ENCODE measurements around the gene MEGF10.
A peak's percentile ranks its signal among the peaks of the same experiment; 100 is the strongest.

The MEGF10 gene

DNA sequence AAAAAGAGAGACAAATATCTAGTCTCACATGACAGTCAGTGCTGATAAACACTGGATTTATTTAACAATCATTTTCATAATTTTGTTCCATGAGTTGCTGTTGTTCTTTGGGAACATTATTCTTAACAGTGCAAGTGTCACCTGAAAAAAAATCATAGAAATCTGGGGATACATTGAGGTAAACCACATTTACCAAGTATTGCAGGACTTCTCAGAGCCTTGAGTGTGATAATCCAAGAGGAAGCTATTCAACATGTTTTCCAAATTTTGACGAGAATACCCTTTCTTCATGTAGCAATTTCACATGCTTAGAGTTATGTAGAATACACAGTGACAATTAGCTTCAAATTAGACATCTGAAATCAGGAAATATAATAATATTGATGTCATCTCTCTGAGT, 108.5 kb downstream of the MEGF10 start (continued):
- TF ChIP-seq, protein P1, sequence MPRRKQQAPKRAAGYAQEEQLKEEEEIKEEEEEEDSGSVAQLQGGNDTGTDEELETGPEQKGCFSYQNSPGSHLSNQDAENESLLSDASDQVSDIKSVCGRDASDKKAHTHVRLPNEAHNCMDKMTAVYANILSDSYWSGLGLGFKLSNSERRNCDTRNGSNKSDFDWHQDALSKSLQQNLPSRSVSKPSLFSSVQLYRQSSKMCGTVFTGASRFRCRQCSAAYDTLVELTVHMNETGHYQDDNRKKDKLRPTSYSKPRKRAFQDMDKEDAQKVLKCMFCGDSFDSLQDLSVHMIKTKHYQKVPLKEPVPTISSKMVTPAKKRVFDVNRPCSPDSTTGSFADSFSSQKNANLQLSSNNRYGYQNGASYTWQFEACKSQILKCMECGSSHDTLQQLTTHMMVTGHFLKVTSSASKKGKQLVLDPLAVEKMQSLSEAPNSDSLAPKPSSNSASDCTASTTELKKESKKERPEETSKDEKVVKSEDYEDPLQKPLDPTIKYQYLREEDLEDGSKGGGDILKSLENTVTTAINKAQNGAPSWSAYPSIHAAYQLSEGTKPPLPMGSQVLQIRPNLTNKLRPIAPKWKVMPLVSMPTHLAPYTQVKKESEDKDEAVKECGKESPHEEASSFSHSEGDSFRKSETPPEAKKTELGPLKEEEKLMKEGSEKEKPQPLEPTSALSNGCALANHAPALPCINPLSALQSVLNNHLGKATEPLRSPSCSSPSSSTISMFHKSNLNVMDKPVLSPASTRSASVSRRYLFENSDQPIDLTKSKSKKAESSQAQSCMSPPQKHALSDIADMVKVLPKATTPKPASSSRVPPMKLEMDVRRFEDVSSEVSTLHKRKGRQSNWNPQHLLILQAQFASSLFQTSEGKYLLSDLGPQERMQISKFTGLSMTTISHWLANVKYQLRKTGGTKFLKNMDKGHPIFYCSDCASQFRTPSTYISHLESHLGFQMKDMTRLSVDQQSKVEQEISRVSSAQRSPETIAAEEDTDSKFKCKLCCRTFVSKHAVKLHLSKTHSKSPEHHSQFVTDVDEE (CRISPR knock-in tag; IDR thresholded peaks at IDR 0.05): no peak
- TF ChIP-seq BACH2 (CRISPR knock-in tag; IDR thresholded peaks at IDR 0.05; ENCODE audit: borderline replicate concordance): no peak
- TF ChIP-seq, protein P2, sequence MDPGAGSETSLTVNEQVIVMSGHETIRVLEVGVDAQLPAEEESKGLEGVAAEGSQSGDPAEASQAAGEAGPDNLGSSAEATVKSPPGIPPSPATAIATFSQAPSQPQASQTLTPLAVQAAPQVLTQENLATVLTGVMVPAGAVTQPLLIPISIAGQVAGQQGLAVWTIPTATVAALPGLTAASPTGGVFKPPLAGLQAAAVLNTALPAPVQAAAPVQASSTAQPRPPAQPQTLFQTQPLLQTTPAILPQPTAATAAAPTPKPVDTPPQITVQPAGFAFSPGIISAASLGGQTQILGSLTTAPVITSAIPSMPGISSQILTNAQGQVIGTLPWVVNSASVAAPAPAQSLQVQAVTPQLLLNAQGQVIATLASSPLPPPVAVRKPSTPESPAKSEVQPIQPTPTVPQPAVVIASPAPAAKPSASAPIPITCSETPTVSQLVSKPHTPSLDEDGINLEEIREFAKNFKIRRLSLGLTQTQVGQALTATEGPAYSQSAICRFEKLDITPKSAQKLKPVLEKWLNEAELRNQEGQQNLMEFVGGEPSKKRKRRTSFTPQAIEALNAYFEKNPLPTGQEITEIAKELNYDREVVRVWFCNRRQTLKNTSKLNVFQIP (CRISPR knock-in tag; IDR thresholded peaks at IDR 0.05; ENCODE audit: borderline replicate concordance, low read depth): no peak

DNA sequence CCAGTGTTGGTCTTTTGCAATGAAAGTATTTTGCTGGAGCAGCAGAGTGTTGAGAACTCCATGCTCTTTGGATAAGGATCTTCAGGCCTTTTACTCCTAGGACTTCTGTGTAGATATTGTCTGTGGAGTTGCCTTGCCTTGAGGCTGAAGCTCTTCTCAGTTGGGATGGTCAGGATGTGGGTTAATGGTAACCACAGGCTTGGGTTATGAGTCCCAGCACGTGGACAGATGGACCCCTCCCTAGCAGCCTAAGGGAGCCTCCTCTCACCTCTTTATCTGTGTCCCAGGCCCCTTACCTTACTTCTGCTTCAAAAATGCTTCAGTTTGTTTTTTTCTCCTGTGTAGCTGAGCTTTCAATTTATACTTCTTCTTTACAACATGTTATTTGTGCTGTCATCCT, 109.9 kb downstream of the MEGF10 start:
- TF ChIP-seq ZFP3 (CRISPR knock-in tag; IDR thresholded peaks at IDR 0.05) (no peak), ESRRG (CRISPR knock-in tag; IDR thresholded peaks at IDR 0.05) (no peak), PPARA (CRISPR knock-in tag; IDR thresholded peaks at IDR 0.05; ENCODE audit: borderline replicate concordance) (no peak), ZNF8 (CRISPR knock-in tag; IDR thresholded peaks at IDR 0.05) (no peak), ZFP30 (CRISPR knock-in tag; IDR thresholded peaks at IDR 0.05) (no peak), ZNF70 (CRISPR knock-in tag; IDR thresholded peaks at IDR 0.05) (no peak), TCF4 (CRISPR knock-in tag; IDR thresholded peaks at IDR 0.05; ENCODE audit: borderline replicate concordance) (no peak), SNAI2 (CRISPR knock-in tag; IDR thresholded peaks at IDR 0.05) (no peak), ARNTL (CRISPR knock-in tag; IDR thresholded peaks at IDR 0.05; ENCODE audit: borderline replicate concordance, low read depth) (no peak)
- TF ChIP-seq, protein P1 (CRISPR knock-in tag; IDR thresholded peaks at IDR 0.05): no peak
- TF ChIP-seq, protein P2 (CRISPR knock-in tag; IDR thresholded peaks at IDR 0.05; ENCODE audit: borderline replicate concordance, low read depth): no peak
- ATAC-seq: no peak

DNA sequence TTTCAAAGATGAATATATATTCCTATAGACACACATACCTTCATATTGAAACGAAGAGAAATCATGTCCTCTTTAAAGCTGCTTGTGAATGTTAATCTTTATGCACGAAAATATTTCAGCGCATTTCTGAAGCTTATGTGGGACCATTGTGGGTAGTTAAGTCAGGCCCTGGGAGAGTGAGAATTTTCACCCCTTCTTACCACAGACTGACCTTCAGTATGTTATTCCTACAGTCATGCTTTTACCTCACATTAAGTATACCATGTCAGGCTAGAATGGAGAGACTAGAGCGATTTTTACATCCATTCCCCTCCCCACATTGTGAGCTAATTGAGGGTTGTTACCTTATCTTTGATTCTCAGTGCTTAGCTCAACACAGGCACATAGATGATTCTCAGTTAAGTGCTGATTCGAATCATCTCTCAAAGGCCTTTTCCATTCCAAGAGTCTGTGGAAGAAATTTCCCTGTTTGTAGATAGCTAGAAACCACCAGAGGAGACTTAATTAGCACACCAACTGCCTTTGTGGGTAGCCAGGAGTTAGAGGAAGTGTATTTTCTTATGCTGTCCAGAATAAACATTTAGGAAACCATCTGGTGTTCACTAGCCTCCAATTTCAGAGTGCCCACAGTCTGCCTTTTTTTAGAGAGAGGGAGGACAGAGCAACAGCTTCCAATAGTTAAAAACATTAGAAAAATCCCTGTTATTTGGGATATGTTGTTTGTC, 110.5 kb downstream of the MEGF10 start:
- no peak for ATAC-seq
- TF ChIP-seq CSDC2 (CRISPR knock-in tag; IDR thresholded peaks at IDR 0.05) (no peak), TCF4 (CRISPR knock-in tag; IDR thresholded peaks at IDR 0.05; ENCODE audit: borderline replicate concordance) (peak; percentile 20; the same call in 1 of the 2 replicates)

DNA sequence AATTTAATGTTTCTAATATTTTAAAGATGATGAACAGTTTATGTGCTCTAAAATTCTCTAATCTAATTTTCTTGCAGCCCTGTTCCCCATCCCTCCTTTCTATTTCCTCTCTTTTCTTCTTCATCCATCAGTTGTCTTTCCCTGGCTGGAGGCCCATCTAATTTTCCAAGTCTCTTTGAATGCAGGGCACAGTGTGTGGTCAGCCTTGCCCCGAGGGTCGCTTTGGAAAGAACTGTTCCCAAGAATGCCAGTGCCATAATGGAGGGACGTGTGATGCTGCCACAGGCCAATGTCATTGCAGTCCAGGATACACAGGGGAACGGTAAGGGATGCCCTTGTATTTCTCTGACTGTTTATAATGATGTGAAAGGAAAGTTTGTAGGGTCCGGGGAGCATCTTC, 111.8 kb downstream of the MEGF10 start:
- TF ChIP-seq ZNF70 (CRISPR knock-in tag; IDR thresholded peaks at IDR 0.05) (no peak), GLIS3 (CRISPR knock-in tag; IDR thresholded peaks at IDR 0.05) (no peak), ISL1 (CRISPR knock-in tag; IDR thresholded peaks at IDR 0.05) (no peak), OSR1 (CRISPR knock-in tag; IDR thresholded peaks at IDR 0.05) (no peak), ARNTL (CRISPR knock-in tag; IDR thresholded peaks at IDR 0.05; ENCODE audit: borderline replicate concordance, low read depth) (no peak)
- no peak for ATAC-seq

DNA sequence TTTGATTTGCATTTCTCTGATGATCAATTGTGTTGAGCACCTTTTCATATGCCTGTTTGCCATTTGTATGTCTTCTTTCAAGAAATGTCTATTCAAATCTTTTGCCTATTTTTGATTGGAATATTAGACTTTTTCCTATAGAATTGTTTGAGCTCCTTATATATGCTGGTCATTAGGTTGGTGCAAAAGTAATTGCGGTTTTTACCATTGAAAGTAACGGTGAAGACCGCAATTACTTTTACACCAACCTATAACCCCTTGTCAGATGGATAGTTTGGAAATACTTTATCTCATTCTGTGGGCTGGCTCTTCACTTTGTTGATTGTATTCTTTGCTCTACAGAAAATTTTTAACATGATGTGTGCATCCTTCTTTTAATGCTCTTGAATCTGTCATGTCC, 113.6 kb downstream of the MEGF10 start:
- no peak for ATAC-seq

More for the DNA sequence above, 113.6 kb downstream of the MEGF10 start:
- TF ChIP-seq TOX (CRISPR knock-in tag; IDR thresholded peaks at IDR 0.05; ENCODE audit: borderline replicate concordance): no peak
- TF ChIP-seq RARB (CRISPR knock-in tag; IDR thresholded peaks at IDR 0.05): no peak
- TF ChIP-seq, protein P3, sequence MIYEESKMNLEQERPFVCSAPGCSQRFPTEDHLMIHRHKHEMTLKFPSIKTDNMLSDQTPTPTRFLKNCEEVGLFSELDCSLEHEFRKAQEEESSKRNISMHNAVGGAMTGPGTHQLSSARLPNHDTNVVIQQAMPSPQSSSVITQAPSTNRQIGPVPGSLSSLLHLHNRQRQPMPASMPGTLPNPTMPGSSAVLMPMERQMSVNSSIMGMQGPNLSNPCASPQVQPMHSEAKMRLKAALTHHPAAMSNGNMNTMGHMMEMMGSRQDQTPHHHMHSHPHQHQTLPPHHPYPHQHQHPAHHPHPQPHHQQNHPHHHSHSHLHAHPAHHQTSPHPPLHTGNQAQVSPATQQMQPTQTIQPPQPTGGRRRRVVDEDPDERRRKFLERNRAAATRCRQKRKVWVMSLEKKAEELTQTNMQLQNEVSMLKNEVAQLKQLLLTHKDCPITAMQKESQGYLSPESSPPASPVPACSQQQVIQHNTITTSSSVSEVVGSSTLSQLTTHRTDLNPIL (CRISPR knock-in tag; IDR thresholded peaks at IDR 0.05; ENCODE audit: low read depth): no peak
- TF ChIP-seq ZFP3 (CRISPR knock-in tag; IDR thresholded peaks at IDR 0.05): no peak
- TF ChIP-seq TCF4 (CRISPR knock-in tag; IDR thresholded peaks at IDR 0.05; ENCODE audit: borderline replicate concordance): no peak
- no peak for TF ChIP-seq ZNF70 (CRISPR knock-in tag; IDR thresholded peaks at IDR 0.05)
- no peak for TF ChIP-seq ISL1 (CRISPR knock-in tag; IDR thresholded peaks at IDR 0.05)

All from SK-N-SH treated with all-trans-retinoic acid at 6 μM for 48 hours (cell line).